Measurements from ENCODE around the gene EIF2S3B. TPM values are rescaled to one million over a fixed set of nuclear protein-coding genes. Genes with fewer than 3 reads are reported as not detected.
"Not testable (repeated sequence)": the region's sequence is repeated elsewhere in the genome, so short reads cannot be mapped to it uniquely, and the experiment has no call there.

EIF2S3B gene
- total and polyA plus RNA-seq, 12 donors, result 0.15 to 1.8 (median 0.26) TPM; not detected in 4

GRCh38 chr12:10469701-10470100 lies 36.0 kb upstream of the EIF2S3B start:
- no peak overlapping the region for H3K27ac ChIP-seq
- no peak overlapping the region for H3K4me3 ChIP-seq
- H3K4me1 ChIP-seq, result no peaks in the 10 kb centered on the region
- H3K27me3 ChIP-seq, result peaks cover 0 to 6% (median 0%) of the 10 kb centered on the region in 7 donors
- no peak for TF ChIP-seq CTCF (IDR thresholded peaks at IDR 0.05)
- H3K36me3 ChIP-seq, result no peaks in the 10 kb centered on the region
- intact Hi-C loops (cut with DNase I), result no loop called here
- H3K9me3 ChIP-seq, result peaks cover 0 to 21% (median 3%) of the 10 kb centered on the region in 11 donors
- DNase-seq, result no peak
- WGBS, 2 donors, result 76 to 86% methylated on average over 1 of the region's 1 CpG
- no peak for ATAC-seq

GRCh38 chr12:10472808-10473207 lies 32.9 kb upstream of the EIF2S3B start:
- H3K27me3 ChIP-seq; DNase-seq; H3K27ac ChIP-seq; H3K4me1 ChIP-seq; ATAC-seq; H3K36me3 ChIP-seq; intact Hi-C loops (cut with DNase I); H3K4me3 ChIP-seq: not testable (repeated sequence)
- H3K9me3 ChIP-seq, result peaks cover 0 to 22% (median 3%) of the 10 kb centered on the region in 11 donors
- 88 to 92% methylated on average over 5 of the region's 5 CpGs for WGBS, 2 donors

- H3K27ac ChIP-seq; H3K36me3 ChIP-seq; ATAC-seq; H3K4me1 ChIP-seq; intact Hi-C loops (cut with DNase I); DNase-seq; H3K4me3 ChIP-seq; H3K9me3 ChIP-seq: not testable (repeated sequence)
- 66 to 71% methylated on average over 2 of the region's 2 CpGs for WGBS, 2 donors
- H3K27me3 ChIP-seq, result peaks cover 0 to 14% (median 0%) of the 10 kb centered on the region in 7 donors
Observed at GRCh38 chr12:10481901-10482300, 23.8 kb upstream of the EIF2S3B start.

GRCh38 chr12:10487328-10487727 lies 18.4 kb upstream of the EIF2S3B start:
- ATAC-seq; H3K4me1 ChIP-seq; H3K9me3 ChIP-seq; H3K27me3 ChIP-seq; intact Hi-C loops (cut with DNase I); H3K27ac ChIP-seq; H3K36me3 ChIP-seq; H3K4me3 ChIP-seq; DNase-seq: not testable (repeated sequence)
- 80 to 89% methylated on average over 2 of the region's 2 CpGs for WGBS, 2 donors

GRCh38 chr12:10491766-10492165 lies 13.9 kb upstream of the EIF2S3B start:
- 75 to 78% methylated on average over 4 of the region's 4 CpGs for WGBS, 2 donors
- ATAC-seq (no peak), DNase-seq (no peak)
- H3K9me3 ChIP-seq, result peaks cover 0 to 6% (median 0%) of the 10 kb centered on the region in 11 donors
- H3K27ac ChIP-seq, result no peak overlapping the region
- no peaks in the 10 kb centered on the region for H3K4me1 ChIP-seq
- intact Hi-C loops (cut with DNase I), result no loop called here
- H3K27me3 ChIP-seq, result peaks cover 0 to 3% (median 0%) of the 10 kb centered on the region in 7 donors
- no peak for TF ChIP-seq CTCF (IDR thresholded peaks at IDR 0.05)
- no peak overlapping the region for H3K4me3 ChIP-seq
- no peaks in the 10 kb centered on the region for H3K36me3 ChIP-seq

- DNase-seq (no peak), ATAC-seq (no peak)
- intact Hi-C loops (cut with DNase I), result no loop called here
- Histone ChIP-seq H3K4me3 (no peak overlapping the region), H3K27me3 (peaks cover 0 to 23% (median 3%) of the 10 kb centered on the region in 7 donors), H3K9me3 (peaks cover 0 to 6% (median 0%) of the 10 kb centered on the region in 11 donors), H3K27ac (no peak overlapping the region), H3K36me3 (no peaks in the 10 kb centered on the region), H3K4me1 (no peaks in the 10 kb centered on the region)
- 59% methylated on average over 2 of the region's 2 CpGs for WGBS, 2 donors
- TF ChIP-seq CTCF (IDR thresholded peaks at IDR 0.05), result no peak
Observed at GRCh38 chr12:10497602-10498001, 8.1 kb upstream of the EIF2S3B start.
